ENCODE data around the gene GGT5.
"Not testable (repeated sequence)": the region's sequence is repeated elsewhere in the genome, so short reads cannot be mapped to it uniquely, and the experiment has no call there.

Gene GGT5

DNA sequence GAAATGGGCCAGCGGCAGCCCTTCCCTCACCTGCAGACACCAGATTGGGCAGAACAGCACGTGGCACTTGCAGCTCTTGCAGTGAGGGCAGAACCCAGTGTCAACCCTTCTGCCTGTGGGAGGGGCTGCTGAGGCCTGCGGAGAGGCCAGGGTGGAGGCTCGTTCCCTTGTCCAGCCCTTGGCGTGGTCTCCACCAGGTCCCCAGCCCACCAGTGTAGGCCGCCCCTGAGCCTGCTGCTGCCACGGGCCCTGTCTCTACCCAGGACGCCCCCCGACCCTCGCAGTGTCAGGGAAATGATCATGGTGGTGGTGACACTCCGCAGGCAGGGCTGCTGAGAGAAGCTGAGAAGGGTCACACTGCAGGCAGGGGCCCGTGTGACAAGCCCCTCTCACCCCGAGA is 11.3 kb upstream of the GGT5 start:
- not testable (repeated sequence) for H2AFZ ChIP-seq (ENCODE audit: low read depth); H3K27ac ChIP-seq; H3K9ac ChIP-seq; H3K36me3 ChIP-seq (ENCODE audit: insufficient read depth); H3K4me3 ChIP-seq (IDR thresholded peaks at IDR 0.05; ENCODE audit: insufficient read depth, low read depth, low read length); H4K20me1 ChIP-seq (ENCODE audit: insufficient read depth); H3K79me2 ChIP-seq (ENCODE audit: insufficient read depth, low read depth); H3K4me1 ChIP-seq (ENCODE audit: low read depth, poor library complexity, severe bottlenecking); H3K27me3 ChIP-seq (ENCODE audit: insufficient read depth, low read depth); H3K4me2 ChIP-seq

DNA sequence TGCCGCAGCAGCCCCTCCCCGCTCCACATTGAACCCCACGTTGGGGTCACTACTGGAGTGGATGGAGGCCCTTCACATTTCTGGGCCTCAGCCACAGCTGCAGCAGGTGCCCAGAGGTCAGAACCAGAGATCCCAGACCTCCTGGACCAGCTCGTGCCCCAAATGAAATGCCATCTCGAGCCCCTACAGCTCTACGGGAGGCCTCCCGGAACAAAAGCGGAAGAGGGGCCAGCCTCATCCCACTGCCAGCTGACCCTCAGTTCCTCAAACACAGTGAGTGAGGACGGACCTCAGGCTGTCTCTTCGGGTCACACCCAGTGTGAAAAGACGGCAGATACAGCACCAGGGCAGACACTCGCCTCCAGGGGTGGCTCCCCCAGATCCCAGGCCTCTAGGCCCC is 8.2 kb upstream of the GGT5 start:
- H2AFZ ChIP-seq (ENCODE audit: low read depth); H3K27me3 ChIP-seq (ENCODE audit: insufficient read depth, low read depth); H3K27ac ChIP-seq; H3K4me2 ChIP-seq; H3K79me2 ChIP-seq (ENCODE audit: insufficient read depth, low read depth); H4K20me1 ChIP-seq (ENCODE audit: insufficient read depth); H3K9ac ChIP-seq; H3K36me3 ChIP-seq (ENCODE audit: insufficient read depth); H3K4me1 ChIP-seq (ENCODE audit: low read depth, poor library complexity, severe bottlenecking); H3K4me3 ChIP-seq (IDR thresholded peaks at IDR 0.05; ENCODE audit: insufficient read depth, low read depth, low read length): not testable (repeated sequence)

DNA sequence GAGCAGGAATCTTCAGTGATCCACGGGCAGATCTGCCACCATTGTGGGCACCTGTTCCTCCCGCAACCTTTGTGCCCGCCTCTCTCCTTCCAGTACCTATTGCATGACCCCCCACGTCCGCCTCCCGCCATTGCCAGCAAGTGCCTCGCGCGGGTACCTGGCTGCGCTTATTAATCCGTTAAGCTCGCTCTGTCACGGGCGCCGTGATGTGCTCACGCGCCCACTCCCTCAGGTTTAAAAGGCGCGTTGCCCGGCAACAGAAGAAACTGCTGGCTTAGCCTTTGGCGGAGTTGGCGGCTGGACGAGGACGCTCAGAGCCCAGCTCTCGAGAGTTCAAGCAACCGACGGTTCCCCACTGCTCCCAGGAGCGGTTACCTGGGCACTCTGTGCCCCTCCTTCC is 6.4 kb upstream of the GGT5 start:
- H3K4me2 ChIP-seq; H4K20me1 ChIP-seq (ENCODE audit: insufficient read depth); H3K27me3 ChIP-seq (ENCODE audit: insufficient read depth, low read depth); H3K27ac ChIP-seq; H3K36me3 ChIP-seq (ENCODE audit: insufficient read depth); H3K4me1 ChIP-seq (ENCODE audit: low read depth, poor library complexity, severe bottlenecking); H3K79me2 ChIP-seq (ENCODE audit: insufficient read depth, low read depth); H3K4me3 ChIP-seq (IDR thresholded peaks at IDR 0.05; ENCODE audit: insufficient read depth, low read depth, low read length); H2AFZ ChIP-seq (ENCODE audit: low read depth); H3K9ac ChIP-seq: not testable (repeated sequence)

DNA sequence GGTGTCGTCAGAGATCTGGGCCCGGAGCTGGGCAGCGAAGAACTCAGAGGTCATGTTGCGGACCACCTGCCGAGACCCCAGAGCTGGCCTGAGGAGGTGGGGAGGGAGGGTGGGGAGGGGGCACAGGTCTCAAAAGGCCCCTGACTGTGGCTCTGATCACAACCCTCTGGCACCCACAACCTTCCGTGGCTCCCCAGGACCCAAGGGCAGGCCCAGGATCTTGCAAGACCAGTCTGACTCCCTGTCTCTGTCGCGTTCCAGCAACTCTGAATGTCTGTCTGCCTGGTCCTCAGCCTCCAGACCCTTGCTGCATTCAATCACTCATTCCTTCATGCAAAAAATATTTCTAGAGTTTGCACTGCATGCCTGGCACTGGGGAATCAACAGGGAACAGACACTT is 4.5 kb upstream of the GGT5 start:
- H3K4me2 ChIP-seq; H3K27ac ChIP-seq; H4K20me1 ChIP-seq (ENCODE audit: insufficient read depth); H3K79me2 ChIP-seq (ENCODE audit: insufficient read depth, low read depth); H3K4me1 ChIP-seq (ENCODE audit: low read depth, poor library complexity, severe bottlenecking); H3K36me3 ChIP-seq (ENCODE audit: insufficient read depth); H3K4me3 ChIP-seq (IDR thresholded peaks at IDR 0.05; ENCODE audit: insufficient read depth, low read depth, low read length); H2AFZ ChIP-seq (ENCODE audit: low read depth); H3K27me3 ChIP-seq (ENCODE audit: insufficient read depth, low read depth); H3K9ac ChIP-seq: not testable (repeated sequence)

DNA sequence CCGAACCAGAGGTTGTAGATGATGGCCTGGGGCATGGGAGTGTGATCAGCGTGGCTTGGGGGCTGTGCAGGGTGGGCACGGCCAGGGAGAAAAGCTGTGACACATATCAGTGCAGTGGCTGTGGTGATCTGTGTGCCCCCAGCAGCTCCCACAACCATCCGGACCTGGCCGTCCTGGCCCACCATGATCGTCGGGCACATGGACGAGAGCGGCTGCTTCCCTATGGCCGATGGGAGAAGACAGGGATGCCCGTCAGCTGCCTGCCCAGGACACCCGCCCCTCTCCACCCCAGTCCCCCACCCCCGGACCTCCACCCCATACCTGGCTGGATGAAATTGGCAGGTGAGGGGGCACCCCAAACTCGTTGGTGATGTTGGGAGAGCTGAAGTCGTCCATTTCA is 3.7 kb upstream of the GGT5 start:
- H4K20me1 ChIP-seq (ENCODE audit: insufficient read depth); H3K4me2 ChIP-seq; H2AFZ ChIP-seq (ENCODE audit: low read depth); H3K27me3 ChIP-seq (ENCODE audit: insufficient read depth, low read depth); H3K27ac ChIP-seq; H3K79me2 ChIP-seq (ENCODE audit: insufficient read depth, low read depth); H3K4me3 ChIP-seq (IDR thresholded peaks at IDR 0.05; ENCODE audit: insufficient read depth, low read depth, low read length); H3K36me3 ChIP-seq (ENCODE audit: insufficient read depth); H3K9ac ChIP-seq; H3K4me1 ChIP-seq (ENCODE audit: low read depth, poor library complexity, severe bottlenecking): not testable (repeated sequence)

DNA sequence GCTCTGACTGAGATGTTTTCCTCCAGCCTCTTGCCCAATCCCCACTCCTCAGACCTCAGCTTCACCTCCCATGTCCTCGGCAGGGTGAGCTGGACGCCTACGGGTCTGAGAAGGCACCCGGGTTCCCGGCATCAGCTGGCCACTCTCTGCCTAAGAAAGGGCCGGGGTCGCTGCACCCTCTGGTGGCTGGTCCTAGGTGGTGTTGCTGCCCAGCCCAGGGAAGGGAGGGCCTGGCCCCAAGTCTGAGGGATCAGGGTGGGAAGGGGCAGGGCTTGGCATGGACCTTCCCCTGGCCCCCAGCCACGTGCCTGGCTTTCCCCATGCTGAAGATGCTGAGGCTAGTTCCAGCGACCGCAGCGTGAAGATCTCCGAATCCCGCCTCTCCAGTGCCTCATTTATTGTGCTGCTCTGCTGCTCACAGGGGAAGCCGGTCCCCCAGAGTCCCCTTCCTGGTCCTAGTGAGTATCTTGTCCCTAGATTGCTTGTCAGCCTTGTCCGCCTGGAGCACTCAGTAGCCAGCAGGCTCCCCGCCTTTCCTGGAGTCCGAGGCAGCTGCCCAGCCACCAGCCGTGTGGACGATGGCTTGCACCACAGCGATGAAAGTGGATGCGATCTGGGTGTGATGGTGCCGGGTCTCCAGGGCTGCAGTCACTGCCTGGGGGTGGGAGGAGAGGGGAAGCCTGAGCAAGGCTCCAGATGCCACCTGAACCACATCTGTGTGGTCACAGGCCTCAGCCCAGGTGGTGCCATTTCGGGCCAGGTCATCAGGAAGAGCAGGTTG is 2.9 kb upstream of the GGT5 start:
- H3K27ac ChIP-seq: no peak overlapping the region
- no peak overlapping the region for H3K9ac ChIP-seq
- TF ChIP-seq, protein P1, sequence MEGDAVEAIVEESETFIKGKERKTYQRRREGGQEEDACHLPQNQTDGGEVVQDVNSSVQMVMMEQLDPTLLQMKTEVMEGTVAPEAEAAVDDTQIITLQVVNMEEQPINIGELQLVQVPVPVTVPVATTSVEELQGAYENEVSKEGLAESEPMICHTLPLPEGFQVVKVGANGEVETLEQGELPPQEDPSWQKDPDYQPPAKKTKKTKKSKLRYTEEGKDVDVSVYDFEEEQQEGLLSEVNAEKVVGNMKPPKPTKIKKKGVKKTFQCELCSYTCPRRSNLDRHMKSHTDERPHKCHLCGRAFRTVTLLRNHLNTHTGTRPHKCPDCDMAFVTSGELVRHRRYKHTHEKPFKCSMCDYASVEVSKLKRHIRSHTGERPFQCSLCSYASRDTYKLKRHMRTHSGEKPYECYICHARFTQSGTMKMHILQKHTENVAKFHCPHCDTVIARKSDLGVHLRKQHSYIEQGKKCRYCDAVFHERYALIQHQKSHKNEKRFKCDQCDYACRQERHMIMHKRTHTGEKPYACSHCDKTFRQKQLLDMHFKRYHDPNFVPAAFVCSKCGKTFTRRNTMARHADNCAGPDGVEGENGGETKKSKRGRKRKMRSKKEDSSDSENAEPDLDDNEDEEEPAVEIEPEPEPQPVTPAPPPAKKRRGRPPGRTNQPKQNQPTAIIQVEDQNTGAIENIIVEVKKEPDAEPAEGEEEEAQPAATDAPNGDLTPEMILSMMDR (conservative IDR thresholded peaks at IDR 0.05; ENCODE audit: low read depth, low read length): peak; percentile 72
- peak overlapping the region; percentile 41; the same call in 1 of the 2 replicates for H2AFZ ChIP-seq (ENCODE audit: low read depth)
- no peaks in the 10 kb centered on the region for H3K79me2 ChIP-seq (ENCODE audit: insufficient read depth, low read depth)
- peaks cover 10% of the 10 kb centered on the region for H3K4me1 ChIP-seq (ENCODE audit: low read depth, poor library complexity, severe bottlenecking)
- no peaks in the 10 kb centered on the region for H3K36me3 ChIP-seq (ENCODE audit: insufficient read depth)
- no peaks in the 10 kb centered on the region for H3K27me3 ChIP-seq (ENCODE audit: insufficient read depth, low read depth)
- H3K4me3 ChIP-seq (IDR thresholded peaks at IDR 0.05; ENCODE audit: insufficient read depth, low read depth, low read length): no peak overlapping the region
- H4K20me1 ChIP-seq (ENCODE audit: insufficient read depth): no peaks in the 10 kb centered on the region
- H3K4me2 ChIP-seq: no peak overlapping the region

DNA sequence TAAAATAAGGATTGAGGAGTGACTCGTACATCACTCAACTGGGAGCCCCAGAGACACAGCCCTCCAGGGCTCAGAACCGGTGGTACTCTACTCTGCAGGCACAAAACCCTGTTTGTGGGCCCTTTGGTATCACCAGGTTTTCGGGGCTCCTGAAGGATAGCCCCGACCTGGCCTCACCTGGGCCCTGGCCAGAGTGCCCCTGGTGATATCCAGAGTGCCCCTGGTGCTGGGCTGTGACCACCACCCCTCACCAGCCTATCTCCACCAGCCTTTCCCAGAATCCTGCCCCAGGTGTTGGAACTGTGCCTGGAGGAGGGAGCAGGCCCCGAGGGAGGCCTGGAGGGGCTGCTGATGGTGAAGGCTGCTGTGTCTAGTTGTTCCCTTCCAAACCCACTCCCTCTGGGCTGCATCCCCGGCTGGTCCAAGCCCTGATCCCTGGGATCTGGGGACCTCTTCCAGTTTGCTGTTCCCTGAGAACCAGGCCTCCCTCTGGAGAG is 2.2 kb upstream of the GGT5 start:
- no peaks in the 10 kb centered on the region for H3K27me3 ChIP-seq (ENCODE audit: insufficient read depth, low read depth)
- peak overlapping the region; percentile 41; the same call in 1 of the 2 replicates for H2AFZ ChIP-seq (ENCODE audit: low read depth)
- no peaks in the 10 kb centered on the region for H3K36me3 ChIP-seq (ENCODE audit: insufficient read depth)
- H3K9ac ChIP-seq: no peak overlapping the region
- TF ChIP-seq, protein P1 (conservative IDR thresholded peaks at IDR 0.05; ENCODE audit: low read depth, low read length): no peak
- no peak overlapping the region for H3K27ac ChIP-seq
- H3K4me2 ChIP-seq: no peak overlapping the region
- no peaks in the 10 kb centered on the region for H4K20me1 ChIP-seq (ENCODE audit: insufficient read depth)
- H3K4me3 ChIP-seq (IDR thresholded peaks at IDR 0.05; ENCODE audit: insufficient read depth, low read depth, low read length): no peak overlapping the region
- H3K4me1 ChIP-seq (ENCODE audit: low read depth, poor library complexity, severe bottlenecking): peaks cover 17% of the 10 kb centered on the region
- no peaks in the 10 kb centered on the region for H3K79me2 ChIP-seq (ENCODE audit: insufficient read depth, low read depth)

DNA sequence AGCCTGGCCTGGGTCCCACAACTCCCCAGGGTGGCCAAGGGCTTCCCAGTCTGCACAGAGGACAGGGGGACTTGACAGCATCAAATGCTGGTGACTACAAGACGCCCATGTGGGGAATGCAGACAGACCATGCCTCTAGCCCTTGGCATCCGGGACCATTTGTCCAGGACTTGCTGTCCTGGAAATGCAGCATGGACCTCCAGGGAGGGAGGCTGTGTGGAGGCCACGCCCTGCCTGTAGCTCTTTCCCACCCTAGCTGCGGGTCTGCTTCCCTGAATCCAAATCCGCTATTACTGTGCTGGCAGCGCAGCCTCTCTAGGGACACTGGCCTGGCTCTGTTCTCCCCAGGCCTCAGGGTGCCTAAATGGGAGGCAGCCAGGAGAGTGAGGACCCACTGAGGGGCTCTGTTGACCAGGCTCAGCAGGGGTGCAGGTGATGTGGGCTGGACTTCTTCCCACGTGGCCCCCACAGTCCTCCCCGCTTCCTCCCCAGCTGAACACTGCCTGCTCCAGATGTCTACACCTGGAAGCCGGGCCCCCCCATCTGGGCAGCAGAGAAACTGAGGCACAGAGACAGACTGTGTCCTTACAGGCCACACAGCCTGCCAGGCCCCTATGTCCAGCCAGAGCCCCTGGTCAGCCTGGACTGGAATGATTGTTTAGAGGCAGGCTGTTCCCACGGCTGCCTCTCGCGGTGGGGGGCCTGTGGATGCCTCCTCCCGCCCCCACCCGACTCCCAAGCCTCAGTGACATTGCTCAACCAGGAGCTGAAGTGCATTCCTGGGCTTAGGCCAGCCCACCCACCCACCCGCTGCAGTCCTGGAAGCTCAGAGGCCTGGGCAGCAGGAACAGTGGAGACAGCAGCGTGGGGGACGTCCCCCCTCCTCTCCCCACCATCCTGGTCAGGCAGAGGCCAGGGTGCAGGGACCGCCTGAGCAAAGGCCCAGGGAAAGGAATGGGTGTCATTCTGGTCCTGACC is 991 bp upstream of the GGT5 start:
- H3K4me3 ChIP-seq (IDR thresholded peaks at IDR 0.05; ENCODE audit: insufficient read depth, low read depth, low read length); H2AFZ ChIP-seq (ENCODE audit: low read depth); H3K36me3 ChIP-seq (ENCODE audit: insufficient read depth); H3K27ac ChIP-seq; H4K20me1 ChIP-seq (ENCODE audit: insufficient read depth); H3K27me3 ChIP-seq (ENCODE audit: insufficient read depth, low read depth); H3K4me2 ChIP-seq; H3K9ac ChIP-seq; H3K79me2 ChIP-seq (ENCODE audit: insufficient read depth, low read depth): not testable (repeated sequence)
- H3K4me1 ChIP-seq (ENCODE audit: low read depth, poor library complexity, severe bottlenecking): peaks cover 17% of the 10 kb centered on the region
